Fibroblast of mammary gland (primary cell): ENCODE measurements around the gene CEMP1.

Experiments
- DNase-seq: peaks from one replicate; pipeline ENCODE4 v3.0.0-alpha.2; 2010; ENCODE audit warnings: low read depth
- H3K4me3 ChIP-seq: 2 replicates; pipeline ENCODE4 v1.5.1; 2011; ENCODE audit warnings: low read depth, mild to moderate bottlenecking, low read length, moderate library complexity; ENCODE audit not compliant: control insufficient read depth
- CTCF ChIP-seq: conservative IDR thresholded peaks from 2 replicates; pipeline ENCODE4 v1.5.1; 2011; ENCODE audit warnings: low read depth, low read length, inconsistent platforms; ENCODE audit not compliant: control insufficient read depth, insufficient read depth

Gene CEMP1

GRCh38 chr16:2529061-2529931 lies 1.9 kb downstream of the CEMP1 start:
- no peak overlapping the region for H3K4me3 ChIP-seq
- TF ChIP-seq CTCF, result no peak
- DNase-seq, result no peak

DNA sequence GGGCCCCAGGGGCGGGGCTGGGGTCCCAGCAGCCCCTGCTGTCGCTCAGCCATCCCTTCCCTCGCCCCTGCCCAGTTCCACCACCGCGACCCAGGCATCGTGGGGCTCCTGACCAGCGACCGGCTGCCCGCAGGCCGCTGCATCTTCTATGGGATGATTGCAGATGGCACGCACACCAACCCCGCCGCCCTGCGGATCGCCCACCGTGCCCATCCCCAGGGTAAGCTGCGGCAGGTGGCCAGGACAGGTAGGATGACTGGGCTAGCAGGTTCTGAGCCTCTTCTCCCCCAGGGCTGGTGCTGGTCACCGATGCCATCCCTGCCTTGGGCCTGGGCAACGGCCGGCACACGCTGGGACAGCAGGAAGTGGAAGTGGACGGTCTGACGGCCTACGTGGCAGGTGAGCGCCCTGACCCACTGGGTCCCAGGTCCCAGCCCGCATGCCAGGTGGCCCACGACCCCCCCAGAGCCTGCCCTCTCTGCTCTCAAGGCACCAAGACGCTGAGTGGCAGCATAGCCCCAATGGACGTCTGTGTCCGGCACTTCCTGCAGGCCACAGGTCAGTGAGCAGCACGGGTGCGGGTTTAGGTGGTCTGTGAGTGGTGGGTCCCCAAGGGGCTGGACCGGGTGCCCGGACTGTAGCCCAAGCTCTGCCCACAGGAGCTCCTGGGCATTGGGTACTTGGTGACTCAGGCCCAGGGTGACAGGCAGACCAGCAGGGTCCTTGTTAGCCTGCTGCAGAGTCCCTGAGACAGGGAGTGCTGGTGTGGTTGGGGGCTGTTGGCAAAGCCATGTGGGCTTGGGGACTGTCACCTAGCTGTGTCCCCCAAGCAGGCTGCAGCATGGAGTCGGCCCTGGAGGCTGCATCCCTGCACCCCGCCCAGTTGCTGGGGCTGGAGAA lies 2.8 kb downstream of the CEMP1 start:
- TF ChIP-seq CTCF, result no peak
- H3K4me3 ChIP-seq, result no peak overlapping the region
- no peak for DNase-seq

DNA sequence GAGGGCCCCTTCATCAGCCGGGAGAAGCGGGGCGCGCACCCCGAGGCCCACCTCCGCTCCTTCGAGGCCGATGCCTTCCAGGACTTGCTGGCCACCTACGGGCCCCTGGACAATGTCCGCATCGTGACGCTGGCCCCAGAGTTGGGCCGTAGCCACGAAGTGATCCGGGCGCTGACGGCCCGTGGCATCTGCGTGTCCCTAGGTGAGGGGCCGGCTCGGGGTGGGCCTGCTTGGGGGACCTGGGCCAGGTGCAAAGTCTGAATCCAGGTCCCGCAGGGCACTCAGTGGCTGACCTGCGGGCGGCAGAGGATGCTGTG lies 3.5 kb downstream of the CEMP1 start:
- no peak overlapping the region for H3K4me3 ChIP-seq
- no peak for DNase-seq
- no peak for TF ChIP-seq CTCF

- no peak for DNase-seq
- TF ChIP-seq CTCF, result no peak
- H3K4me3 ChIP-seq, result no peak overlapping the region
Observed at GRCh38 chr16:2527071-2527783, 4.0 kb downstream of the CEMP1 start.

- H3K4me3 ChIP-seq, result no peak overlapping the region
- TF ChIP-seq CTCF, result no peak
- DNase-seq, result no peak
Observed at GRCh38 chr16:2526135-2526534, 5.1 kb downstream of the CEMP1 start.

DNA sequence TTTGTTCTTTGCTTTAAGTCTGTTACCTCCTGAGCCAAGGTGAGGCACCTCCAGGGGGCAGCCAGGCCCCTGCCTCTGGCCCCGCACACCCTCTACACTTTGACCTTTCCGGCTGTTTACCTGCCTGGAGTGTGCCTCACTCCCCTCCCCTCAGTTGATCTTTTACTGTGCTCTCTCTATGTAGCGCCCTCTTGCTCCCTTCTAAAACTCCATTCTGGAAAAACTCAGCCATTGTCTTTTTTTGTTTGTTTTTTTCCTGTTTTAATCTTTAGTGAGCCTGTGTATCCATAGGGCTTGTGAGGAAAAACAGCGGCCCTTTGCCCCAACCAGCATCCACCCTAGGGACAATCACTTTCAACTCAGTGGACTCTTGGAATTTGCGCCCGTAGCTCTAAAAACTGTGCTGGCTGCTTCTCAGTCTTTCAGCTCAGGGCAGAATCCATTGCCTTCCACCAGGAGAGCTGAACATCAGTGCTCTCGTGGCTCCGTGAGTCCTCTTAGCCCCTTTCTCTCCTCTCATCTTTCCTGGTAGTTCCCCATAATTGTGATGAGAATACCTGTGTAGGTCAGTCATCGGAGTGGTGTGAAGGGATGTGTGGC lies 6.8 kb downstream of the CEMP1 start:
- H3K4me3 ChIP-seq, result no peak overlapping the region
- no peak for TF ChIP-seq CTCF
- no peak for DNase-seq
